Tibial artery (tissue), 4 donors: ENCODE measurements around the gene ASIC2.

Experiments
- DNase-seq, 2 donors: peaks; one replicate each; pipeline ENCODE4 v3.0.0-alpha.2; 2019
- H3K27ac ChIP-seq, 2 donors: fragments of 200-600 bp; sonication (generic) in 1 of 2; 1 replicate in 1 of 2; 2 replicates in 1 of 2; pipeline ENCODE4 v1.5.1; 2018 to 2019; ENCODE audit warnings: mild to moderate bottlenecking in 1 of 2
- H3K27me3 ChIP-seq, 2 donors: fragments of 200-600 bp; sonication (generic) in 1 of 2; one replicate each; pipeline versions ENCODE4 v1.5.1 to v1.6.0; 2016 to 2019
- H3K36me3 ChIP-seq, 3 donors: fragments of 200-600 bp; sonication (generic) in 2 of 3; one replicate each; pipeline ENCODE4 v1.5.1; 2016 to 2019; ENCODE audit warnings: mild to moderate bottlenecking in 2 of 3
- H3K4me1 ChIP-seq, 4 donors: fragments of 200-600 bp; sonication (generic) in 2 of 4; 1 replicate in 3 of 4; 2 replicates in 1 of 4; pipeline ENCODE4 v1.5.1; 2016 to 2019
- H3K4me3 ChIP-seq, 2 donors: fragments of 200-600 bp; sonication (generic) in 1 of 2; 1 replicate in 1 of 2; 2 replicates in 1 of 2; pipeline ENCODE4 v1.5.1; 2018 to 2019; ENCODE audit warnings: mild to moderate bottlenecking in 2 of 2
- H3K9me3 ChIP-seq, 3 donors: fragments of 200-600 bp; sonication (generic) in 1 of 3; one replicate each; pipeline ENCODE4 v1.5.1; 2016 to 2019
- CTCF ChIP-seq, 2 experiments: fragments of 200-600 bp in 1 of 2; fragments of 450-650 bp in 1 of 2; IDR thresholded peaks; one replicate each; pipeline ENCODE4 v1.5.1; 2017 to 2019; ENCODE audit warnings: antibody characterized with exemption in 2 of 2, mild to moderate bottlenecking in 1 of 2, moderate library complexity in 1 of 2
- intact Hi-C: fragments of 100-400 bp; cut with DNase I; formaldehyde crosslinking; loops from one replicate; pipeline ENCODE4 v1.15.0; 2023; ENCODE audit warnings: low total_unique reads

ASIC2 gene

GRCh38 chr17:33163533-33164168 lies 129.4 kb downstream of the ASIC2 start:
- Histone ChIP-seq H3K27me3 (peaks cover 0 to 2% of the 10 kb centered on the region in 2 donors), H3K9me3 (no peaks in the 10 kb centered on the region), H3K4me3 (no peak overlapping the region), H3K4me1 (peaks cover 0 to 6% (median 0%) of the 10 kb centered on the region in 4 donors), H3K27ac (no peak overlapping the region), H3K36me3 (no peaks in the 10 kb centered on the region)
- intact Hi-C loops = no loop called here
- no peak for DNase-seq
- no peak for TF ChIP-seq CTCF (IDR thresholded peaks at IDR 0.05)

- H3K36me3 ChIP-seq = no peaks in the 10 kb centered on the region
- intact Hi-C loops = no loop called here
- H3K27me3 ChIP-seq = peaks cover 0 to 12% of the 10 kb centered on the region in 2 donors
- H3K4me1 ChIP-seq = no peaks in the 10 kb centered on the region
- H3K27ac ChIP-seq = no peak overlapping the region
- TF ChIP-seq CTCF (IDR thresholded peaks at IDR 0.05) = no peak
- no peaks in the 10 kb centered on the region for H3K9me3 ChIP-seq
- DNase-seq = no peak
- no peak overlapping the region for H3K4me3 ChIP-seq
Observed at GRCh38 chr17:33154869-33155455, 138.1 kb downstream of the ASIC2 start.

DNA sequence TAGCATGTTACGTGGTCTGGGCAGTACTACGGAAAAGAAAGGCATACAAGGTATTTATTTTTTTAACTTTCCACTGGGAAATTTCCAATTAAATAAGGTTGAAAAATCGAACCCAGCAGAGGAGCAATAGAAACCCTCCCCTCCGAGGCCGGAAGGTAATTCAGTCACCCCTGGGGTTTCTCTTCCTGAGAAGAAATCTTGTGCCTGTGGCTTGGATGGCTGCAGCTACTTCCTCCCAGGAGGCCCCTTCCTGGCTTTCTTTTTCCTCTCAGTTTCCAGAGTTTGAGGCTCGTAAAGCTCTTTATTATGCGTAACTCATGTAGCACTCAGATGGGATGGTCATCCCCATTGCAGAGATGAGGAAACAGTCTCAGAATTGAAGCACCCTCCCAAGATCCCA lies 140.3 kb downstream of the ASIC2 start:
- no peak for DNase-seq
- Histone ChIP-seq H3K36me3 (no peaks in the 10 kb centered on the region), H3K4me1 (no peaks in the 10 kb centered on the region), H3K9me3 (no peaks in the 10 kb centered on the region), H3K27me3 (peaks cover 0 to 7% of the 10 kb centered on the region in 2 donors), H3K4me3 (no peak overlapping the region), H3K27ac (no peak overlapping the region)
- intact Hi-C loops = no loop called here
- no peak for TF ChIP-seq CTCF (IDR thresholded peaks at IDR 0.05)

DNA sequence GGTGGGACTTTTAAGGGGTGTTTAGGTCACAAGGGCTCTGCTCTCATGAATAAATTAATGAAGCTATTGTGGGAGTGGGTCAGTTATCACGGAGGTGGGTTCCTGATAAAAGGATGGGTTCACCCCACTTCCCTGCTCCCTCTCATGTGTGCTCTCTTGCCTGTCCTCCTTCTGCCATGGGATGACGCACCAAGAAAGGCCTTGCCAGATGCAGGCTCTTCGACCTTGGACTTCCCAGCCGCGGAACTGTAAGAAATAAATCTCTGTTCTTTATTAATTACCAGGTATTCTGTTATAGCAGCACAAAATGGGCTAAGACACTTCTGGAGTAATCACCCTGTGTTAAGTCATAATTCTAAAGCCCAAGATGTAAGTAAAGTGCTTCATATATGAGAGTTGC lies 141.5 kb downstream of the ASIC2 start:
- Histone ChIP-seq H3K36me3 (no peaks in the 10 kb centered on the region), H3K27me3 (peaks cover 0 to 5% of the 10 kb centered on the region in 2 donors), H3K4me1 (no peaks in the 10 kb centered on the region), H3K9me3 (no peaks in the 10 kb centered on the region), H3K27ac (no peak overlapping the region), H3K4me3 (no peak overlapping the region)
- intact Hi-C loops = no loop called here
- DNase-seq = no peak
- TF ChIP-seq CTCF (IDR thresholded peaks at IDR 0.05) = no peak

DNA sequence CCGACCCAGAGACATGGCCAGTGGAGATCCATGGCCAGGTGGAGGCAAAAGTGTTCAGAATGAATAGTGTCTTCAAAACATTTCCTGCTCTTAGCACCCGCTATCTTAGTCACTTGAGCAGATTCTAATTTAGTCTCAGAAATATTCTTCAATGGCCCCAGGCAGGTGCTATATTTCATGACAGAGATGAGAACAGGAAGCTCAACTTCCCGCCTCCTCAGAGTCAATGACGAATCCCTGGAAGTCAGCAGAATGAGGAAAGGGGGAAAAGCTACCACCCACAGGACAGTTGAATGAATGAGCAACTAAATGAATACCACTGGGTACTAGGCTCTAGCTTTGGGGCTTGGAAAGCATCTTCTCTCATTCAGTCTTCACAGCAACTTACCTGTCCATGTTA lies 147.2 kb downstream of the ASIC2 start:
- Histone ChIP-seq H3K4me1 (no peaks in the 10 kb centered on the region), H3K9me3 (no peaks in the 10 kb centered on the region), H3K4me3 (no peak overlapping the region), H3K36me3 (no peaks in the 10 kb centered on the region), H3K27ac (no peak overlapping the region), H3K27me3 (no peaks in the 10 kb centered on the region)
- intact Hi-C loops = no loop called here
- no peak for DNase-seq
- TF ChIP-seq CTCF (IDR thresholded peaks at IDR 0.05) = no peak
